ENCODE measurements around the gene LIPG. TPM values are rescaled to one million over a fixed set of nuclear protein-coding genes. Genes with fewer than 3 reads are reported as not detected.
A peak's percentile ranks its signal among the peaks of the same experiment; 100 is the strongest.
"Not testable (repeated sequence)": the region's sequence is repeated elsewhere in the genome, so short reads cannot be mapped to it uniquely, and the experiment has no call there.

Gene LIPG
- total RNA-seq, 1 donor from 2014 or later = 138 TPM

DNA sequence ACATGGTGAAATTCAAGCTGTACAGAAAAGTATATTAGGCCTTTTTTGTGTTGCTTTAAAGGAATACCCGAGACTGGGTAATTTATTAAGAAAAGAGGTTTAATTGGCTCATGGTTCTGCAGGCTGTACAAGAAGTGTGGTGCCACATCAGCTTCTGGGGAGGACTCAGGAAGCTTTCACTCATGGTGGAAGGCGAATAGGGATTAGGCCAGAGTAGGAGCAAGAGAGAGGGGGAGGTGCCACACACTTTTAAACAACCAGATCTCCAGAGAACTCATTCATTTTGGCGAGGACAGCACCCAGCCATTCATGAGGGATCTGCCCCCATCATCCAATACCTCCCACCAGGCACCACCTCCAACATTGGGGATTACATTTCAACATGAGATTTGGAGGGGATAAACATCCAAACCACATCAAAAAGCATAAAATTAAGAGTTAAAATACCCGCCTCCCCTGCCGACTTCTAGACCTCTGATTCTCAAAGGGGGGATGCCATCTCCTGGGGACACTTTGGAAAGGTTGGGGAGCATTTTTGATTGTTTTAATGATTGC is 15.1 kb upstream of the LIPG start:
- no peak for DNase-seq (ENCODE audit: low spot score)

DNA sequence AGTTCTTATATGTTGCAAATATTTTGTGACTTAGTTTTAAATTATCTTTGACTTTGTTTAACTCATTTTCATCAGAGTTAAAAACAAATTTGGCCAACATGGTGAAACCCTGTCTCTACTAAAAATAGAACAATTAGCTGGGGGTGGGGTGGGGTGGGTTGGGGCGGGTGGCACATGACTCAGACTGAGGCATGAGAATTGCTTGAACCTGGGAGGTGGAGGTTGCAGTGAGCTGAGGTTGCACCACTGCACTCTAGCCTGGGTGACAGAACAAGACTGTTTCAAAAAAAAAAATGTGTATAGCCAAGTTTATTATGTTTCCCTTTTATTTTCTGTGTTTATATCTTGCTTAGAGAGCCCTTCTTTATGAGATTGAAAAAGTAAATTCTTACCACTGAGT is 14.2 kb upstream of the LIPG start:
- no peak for DNase-seq (ENCODE audit: low spot score)

DNA sequence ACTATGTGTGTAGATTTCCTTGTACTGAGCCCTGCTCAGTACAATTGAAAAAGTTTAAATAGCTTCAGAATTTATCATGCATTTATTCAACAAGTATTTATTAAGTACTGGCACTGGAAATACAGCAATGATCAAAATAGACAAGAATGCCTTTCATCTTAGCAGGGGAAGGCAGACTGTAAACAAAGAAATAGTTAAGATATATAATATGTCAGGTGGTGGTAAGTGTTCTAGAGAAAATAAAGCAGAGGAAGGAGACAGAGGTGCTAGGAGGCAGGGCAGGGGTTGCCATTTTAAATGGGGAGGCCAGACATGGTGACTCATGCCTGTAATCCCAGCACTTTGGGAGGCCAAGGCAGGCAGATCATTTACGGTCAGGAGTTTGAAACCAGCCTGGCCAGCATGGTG is 13.6 kb upstream of the LIPG start:
- no peak for DNase-seq (ENCODE audit: low spot score)

DNA sequence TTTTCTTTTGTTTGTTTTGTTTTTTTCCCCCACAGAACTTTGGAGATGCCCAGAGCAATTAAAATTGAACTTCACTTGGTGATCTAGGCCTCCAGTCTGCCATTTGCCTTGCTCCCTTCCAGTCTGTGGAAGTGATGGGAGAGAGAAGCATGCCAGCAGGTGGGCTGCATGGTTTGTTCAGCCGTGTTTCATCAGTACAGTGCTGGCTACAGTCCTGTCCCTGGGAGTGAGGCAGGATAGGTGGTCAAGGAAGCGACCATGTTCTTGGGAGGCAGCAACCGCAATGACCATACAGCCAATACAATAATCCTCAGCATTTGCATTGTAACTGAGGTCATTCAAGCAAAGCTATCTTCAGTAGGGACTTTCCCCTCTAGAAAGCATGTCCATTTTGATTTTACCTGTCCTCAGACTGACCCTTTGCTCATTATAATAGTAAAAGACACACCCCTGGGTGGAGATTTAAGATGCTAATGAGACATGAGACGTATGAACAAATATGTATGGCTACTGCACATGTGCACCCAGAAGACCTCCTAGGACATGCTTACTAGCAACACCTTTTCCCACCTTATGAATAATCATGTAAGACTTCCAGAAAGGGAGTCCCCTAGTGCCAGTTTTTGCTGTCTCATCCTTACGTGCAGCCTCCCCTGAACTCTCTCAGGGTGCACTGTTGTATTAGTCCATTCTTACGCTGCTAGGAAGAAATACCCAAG is 11.1 kb upstream of the LIPG start:
- DNase-seq (ENCODE audit: low spot score) = no peak

DNA sequence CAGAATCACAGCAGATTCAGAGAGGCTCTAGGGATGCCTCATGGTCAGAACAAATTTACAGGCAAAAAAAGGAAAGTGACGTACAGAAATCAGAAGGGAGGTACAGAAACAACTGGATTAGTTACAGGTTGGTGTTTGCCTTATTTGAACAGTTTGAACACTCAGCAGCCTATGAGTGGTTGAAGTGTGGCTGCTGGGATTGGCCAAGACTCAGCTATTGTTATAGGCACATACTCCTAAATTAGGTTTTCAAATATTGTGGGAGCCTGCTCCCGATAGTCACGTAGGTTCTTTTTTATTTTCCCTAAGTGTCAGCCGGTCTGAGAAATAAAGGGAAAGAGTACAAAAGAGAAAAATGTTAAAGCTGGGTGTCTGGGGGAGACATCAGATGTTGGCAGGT is 8.9 kb upstream of the LIPG start:
- no peak for DNase-seq (ENCODE audit: low spot score)

DNA sequence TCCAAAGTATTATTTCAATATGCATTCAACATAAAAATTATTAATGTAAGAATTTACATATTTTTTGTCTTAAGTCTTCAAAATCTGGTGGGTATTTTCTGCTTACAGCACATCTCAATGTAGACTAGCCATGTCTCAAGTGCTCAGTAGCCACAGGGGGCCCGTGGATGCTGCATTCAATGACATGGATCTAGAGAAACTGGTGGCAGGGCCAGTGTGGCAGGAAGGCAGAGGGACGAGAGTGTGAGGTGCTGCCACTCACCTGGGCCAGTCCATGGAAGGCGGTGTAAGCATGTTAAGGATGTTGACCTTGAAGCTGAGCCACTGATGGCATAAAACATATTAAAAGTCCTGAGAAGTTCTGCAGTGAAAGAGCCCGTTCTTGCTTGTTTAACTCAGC is 6.2 kb upstream of the LIPG start:
- no peak for DNase-seq (ENCODE audit: low spot score)

DNA sequence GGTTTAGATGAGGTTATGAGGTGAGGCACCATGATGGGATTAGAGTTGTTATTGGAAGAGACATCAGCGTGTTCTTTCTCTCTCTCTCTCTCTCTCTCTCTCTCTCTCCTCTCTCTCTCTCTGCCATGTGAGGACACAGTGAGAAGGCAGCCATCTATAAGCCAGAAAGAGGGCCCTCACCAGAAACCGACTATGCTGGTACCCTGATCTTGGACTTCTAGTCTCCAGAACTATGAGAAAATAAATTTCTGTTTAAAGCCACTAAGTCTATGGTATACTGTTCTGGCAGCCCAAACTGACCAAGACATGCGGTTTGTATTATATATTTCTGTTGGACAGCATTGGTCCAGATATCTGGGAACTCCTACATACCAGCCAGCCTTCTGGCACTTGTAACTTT is 3.5 kb upstream of the LIPG start:
- no peak for DNase-seq (ENCODE audit: low spot score)

DNA sequence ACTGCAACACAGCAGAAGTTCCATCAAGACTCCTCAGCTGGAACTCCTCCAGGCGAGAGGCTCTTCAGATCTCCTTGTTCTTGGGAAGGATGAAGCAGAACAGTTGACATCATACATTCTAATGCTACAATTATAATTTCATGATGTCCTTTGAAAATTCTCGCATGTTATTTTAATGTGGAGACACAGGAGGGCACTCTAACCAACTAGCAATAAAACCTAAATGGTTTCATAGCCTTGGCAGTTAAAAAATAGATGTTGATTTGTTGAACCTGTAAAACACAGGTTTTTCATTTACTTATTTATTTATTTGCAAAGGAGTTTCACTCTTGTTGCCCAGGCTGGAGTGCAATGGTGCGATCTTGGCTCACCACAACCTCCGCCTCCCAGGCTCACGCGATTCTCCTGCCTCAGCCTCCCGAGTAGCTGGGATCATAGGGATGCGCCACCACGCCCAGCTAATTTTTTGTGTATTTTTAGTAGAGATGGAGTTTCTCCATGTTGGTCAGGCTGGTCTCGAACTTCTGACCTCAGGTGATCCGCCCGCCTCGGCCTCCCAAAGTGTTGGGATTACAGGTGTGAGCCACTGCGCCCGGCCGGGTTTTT is 2.4 kb upstream of the LIPG start:
- not testable (repeated sequence) for DNase-seq (ENCODE audit: low spot score)

DNA sequence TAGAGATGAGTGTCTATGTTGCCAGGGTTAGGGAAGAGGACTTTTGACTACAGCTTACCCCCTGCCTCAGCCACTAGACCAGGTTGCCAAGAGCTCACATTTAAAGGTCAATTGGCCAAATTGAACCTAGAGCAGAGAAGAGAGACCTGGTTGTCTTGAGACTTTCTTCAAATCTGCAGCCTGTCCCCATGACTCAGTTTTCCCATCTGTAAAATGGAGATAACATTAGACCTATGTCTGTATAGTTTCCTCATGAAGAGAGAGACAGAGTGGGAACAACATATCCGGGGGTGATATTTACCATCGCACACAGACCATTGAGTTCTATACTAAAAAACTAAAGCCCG is 1.6 kb upstream of the LIPG start:
- DNase-seq (ENCODE audit: low spot score) = no peak

DNA sequence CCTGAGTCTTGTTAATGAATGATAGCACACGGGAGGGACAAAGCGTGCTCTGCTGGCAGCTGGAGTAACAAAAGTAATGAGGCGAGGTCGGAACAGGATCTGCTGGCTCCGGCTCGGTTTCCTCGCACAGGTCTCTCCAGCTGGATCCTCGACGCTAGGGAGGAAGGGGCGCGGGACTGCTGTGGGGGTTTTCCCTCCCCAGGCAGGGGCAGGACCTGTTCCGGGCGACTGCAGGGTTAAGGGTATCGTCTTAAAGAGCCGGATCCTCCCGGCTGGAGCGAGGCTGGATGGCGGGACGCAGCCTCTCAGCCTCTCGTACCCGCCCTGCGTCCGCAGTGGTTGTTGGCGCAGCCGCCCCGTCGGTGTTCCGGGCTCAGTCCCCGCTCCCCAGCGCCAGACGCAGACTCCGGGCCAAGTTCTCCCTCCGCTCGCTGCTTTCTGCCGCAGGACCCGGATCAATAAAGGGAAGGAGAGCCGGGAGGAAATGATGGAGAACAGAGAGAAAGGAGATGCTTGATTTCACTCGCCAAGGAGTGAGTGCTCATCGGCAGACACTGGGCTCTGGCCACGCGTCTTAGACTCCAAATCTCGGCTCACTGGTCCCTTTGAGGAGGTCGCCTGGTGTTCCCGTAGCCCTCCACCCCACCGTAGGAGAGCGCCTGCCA is 1.1 kb upstream of the LIPG start:
- peak; percentile 39 for DNase-seq (ENCODE audit: low spot score)

DNA sequence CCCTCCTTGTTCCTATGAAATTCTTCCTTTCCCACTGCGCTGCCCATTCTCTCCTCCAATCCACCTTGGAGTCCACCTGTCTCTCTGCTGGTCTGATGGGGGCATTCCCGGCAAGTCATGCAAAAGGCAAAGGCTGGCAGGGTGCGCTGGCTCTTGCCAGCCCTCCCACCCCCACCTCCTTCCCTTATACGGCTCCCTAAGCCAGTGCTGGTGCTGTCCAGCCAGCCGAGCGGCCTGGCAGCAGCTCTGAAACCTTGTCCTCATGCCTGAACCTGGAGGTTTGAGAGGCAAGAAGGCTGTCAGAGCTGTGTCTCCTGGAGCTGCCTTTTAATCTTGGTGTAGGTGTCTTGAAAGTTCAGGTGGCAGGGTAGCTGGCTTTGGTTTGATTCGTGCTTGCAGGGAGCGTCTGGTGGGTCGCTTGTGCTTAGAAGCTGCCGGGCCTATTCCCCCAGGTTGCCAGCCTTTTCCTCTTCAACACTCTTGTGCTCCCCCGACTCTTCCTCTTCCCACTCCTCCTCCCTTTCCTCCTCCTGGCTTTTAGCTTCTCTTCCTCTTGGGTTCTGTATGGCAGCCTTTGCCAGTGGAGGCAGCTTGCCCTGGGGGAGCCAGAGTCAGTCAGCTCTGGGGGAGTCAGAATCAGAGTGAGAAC is 748 bp downstream of the LIPG start:
- no peak for DNase-seq (ENCODE audit: low spot score)

DNA sequence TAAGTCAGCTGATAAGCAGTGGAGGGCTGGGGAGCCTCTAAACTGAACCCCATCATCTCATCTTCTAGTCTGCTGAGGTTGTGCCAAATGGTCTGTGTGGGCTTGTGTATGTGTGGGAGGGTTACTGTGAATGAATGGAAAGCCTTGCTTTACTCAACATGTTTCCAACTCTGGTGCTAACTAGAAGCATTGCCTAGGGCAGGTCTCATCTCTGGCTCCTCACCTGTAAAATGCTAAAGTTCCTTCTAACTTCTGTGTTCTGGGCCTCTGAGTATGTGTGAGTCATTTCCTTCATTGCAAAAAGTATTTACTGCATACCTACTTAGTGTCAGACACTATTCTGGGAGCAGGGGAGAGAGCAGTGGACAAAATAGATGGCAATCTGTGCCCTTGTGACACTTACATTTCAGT is 1.3 kb downstream of the LIPG start:
- no peak for DNase-seq (ENCODE audit: low spot score)

DNA sequence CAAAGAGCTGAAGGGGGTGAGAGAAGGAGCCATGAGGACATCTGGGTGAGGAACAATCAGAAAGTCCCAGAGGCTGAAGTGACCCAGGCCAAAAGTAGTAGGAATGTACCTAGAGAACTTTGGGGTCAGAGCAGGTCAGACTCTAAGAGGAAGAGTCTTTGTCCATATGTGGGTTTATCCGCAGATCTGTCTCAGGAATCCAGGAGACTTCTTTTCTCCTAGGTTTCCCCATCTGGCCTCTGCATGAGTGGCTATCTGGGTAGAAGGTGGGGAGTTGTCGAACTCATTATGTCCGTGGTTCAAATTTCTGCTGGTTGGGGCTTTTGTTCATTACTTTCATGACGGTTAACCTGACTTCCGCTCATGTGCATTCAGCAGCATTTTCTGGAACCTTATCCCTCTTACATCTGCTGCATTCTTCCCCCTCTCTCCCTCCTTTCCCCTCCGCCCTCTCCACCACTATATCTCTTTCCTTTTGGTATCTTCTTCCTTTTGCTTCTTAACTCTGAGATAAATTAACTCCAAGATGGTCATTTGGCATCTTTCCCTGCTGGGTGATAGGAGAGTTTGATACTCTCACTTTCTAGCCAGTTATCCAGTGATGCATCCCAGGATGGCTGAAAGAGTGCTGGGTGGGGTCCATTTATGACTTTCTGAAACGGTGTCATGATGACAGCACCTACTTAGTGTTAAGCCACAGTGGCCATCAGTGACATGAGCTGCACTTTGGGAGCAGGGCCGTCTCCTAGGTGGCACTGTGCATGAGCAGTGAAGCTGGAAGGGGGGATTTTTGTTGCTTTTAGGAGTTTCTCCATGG is 2.1 kb downstream of the LIPG start:
- DNase-seq (ENCODE audit: low spot score) = no peak

DNA sequence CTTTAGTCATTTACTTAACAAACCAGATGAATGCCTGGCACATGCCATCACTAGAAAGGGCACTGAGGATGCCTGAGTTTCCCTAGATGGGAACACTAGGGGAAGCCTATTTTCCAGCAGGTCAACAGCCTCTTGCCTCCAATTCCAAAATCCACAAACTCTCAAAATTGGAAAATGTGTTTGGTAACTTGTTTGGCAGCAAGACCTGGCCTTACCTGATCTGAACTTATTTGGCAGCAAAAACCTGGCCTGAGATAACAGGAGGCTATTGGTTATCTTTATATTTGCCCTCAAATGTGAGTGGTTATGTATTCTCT is 2.6 kb downstream of the LIPG start:
- DNase-seq (ENCODE audit: low spot score) = no peak

DNA sequence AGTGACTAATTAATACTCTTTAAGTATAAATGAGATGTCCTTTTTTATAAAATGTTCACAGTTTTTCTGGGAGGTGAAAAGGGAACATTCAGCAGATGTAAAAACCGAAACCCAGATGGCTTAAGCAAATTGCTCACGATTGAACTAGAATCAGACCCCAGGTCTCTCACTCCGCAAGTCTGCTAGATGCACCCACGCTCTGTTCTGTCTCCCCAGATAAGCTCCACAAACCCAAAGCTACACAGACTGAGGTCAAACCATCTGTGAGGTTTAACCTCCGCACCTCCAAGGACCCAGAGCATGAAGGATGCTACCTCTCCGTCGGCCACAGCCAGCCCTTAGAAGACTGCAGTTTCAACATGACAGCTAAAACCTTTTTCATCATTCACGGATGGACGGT is 3.2 kb downstream of the LIPG start:
- no peak for DNase-seq (ENCODE audit: low spot score)

DNA sequence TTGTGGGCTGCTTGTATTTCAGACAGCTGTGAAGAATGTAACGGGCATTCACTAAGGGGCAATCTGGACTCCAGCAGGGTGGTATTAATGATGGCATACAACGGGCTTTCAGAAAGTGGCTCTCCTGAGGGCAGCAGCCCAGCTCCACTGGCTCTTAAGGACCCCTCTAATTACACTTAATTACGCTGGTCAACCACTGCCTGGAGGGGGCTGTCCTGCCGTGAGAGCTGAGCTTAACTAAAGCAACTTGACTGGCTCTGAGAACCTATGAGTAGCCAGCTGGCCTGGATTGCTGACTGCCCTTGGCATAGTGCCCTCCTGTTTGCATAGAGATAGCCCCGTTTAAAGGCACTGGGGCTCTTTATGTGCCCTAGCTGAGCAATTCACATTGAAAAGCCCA is 3.8 kb downstream of the LIPG start:
- DNase-seq (ENCODE audit: low spot score) = peak; percentile 46

DNA sequence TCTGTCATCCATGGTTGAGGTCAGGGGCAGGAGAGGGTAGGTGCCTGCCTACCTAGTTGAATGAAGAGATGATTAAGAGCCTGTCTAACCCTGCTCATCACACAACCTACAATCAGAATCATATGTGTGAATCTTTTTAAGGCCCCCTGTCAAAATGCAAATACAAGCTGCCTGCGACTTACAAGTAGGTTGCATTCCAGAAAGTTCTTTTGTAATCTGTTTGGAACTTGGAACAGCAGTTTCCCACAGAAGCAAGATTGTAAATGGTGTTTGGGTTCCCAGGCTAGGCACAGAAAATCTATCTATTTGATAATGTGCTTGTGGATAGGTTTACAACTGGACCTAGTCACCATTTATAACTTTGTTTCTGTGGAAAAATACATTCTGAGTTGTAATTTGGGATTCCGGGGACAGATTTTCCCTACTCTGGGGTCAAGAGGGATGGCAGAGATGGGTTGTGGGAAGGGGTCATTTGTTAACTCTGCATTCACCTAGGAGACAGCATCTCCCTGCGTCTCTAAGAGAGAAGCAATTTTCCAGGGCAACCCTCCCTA is 4.4 kb downstream of the LIPG start:
- DNase-seq (ENCODE audit: low spot score) = no peak

DNA sequence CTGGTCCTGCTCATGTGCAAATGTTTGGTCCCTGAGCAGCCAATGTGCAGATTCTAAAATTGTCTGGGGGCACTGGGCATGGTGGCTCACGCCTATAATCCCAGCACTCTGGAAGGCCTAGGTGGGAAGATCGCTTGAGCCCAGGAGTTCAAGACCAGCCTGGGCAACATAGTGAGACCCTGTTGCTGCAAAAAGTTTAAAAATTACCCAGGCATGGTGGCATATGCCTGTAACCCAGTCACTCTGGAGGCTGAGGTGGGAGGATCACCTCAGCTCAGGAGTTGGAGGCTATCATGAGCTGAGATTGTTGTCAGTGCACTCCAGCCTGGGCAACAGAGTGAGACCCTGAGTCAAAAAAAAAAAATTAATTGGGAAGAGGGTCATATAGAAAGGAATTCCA is 5.1 kb downstream of the LIPG start:
- no peak for DNase-seq (ENCODE audit: low spot score)

DNA sequence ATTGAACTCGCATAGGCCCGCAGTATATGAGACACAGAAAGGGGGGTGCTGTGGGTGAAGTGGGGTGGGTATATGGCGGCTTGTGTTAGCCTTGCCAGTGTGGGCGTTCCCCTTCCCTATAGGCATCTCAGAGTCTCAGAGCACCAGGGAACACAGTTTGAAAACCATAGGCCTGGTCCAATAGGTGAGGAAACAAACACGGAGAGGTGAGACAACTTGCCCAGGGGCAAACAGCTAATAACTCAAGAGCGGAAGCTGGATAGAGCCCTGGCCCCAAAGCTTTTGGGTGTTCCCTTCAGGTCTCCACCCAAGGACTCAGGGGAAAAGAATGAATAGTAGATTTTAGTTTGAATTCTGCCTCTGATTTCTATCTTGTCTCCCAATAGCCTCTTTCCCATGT is 7.9 kb downstream of the LIPG start:
- no peak for DNase-seq (ENCODE audit: low spot score)

DNA sequence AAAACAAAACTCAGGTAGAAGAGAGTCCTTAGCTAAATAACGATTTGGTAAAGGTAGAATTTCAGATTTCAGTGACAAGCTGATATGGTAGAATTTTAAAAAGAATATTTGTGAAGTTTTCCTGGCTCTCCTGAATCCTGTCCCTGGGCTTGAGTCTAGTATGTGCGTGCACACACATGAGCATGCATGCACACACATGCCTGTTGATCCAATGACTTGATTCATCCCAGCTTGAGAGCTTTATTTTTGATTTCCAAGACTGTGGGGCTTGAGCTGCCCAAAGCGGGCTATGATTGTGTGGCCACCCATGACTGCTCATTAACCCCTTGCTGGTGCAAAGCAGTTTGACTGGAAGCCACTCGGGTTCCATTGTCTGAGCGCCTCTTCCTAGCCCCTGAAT is 9.0 kb downstream of the LIPG start:
- DNase-seq (ENCODE audit: low spot score) = no peak

DNA sequence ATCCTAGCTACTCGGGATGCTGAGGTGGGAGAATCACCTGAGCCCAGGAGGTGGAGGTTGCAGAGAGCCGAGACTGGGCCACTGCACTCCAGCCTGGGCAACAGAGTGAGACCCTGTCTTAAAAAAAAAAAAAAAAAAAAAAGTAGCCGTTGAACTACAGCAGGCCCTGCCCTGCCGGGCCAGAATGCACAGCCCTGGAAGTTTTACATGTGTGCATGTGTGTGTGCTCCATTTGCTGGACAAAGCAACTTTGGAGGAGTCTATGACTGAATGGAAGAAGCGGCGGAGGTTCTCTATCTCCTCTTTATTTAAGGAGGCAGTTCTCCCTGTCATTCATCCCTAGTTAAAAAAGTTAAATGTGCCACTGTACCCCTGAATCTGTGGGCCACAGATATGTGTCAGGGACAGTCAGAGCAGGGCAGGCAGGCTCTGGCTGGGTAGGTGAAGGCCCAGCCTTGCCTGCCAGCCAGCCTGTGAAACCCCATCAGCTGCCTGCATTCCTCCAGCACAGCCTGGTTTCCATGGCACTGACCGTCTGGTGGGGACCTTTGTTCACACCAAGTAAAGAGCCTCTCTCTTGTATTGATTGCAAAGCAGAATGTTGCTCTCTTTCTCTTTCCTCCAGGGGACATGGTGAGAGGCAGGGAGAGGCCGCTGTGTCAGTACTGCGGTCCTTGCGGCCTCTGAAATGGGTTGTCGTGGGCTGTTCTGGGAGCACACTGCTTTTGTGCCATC is 10.9 kb downstream of the LIPG start:
- peak; percentile 80 for DNase-seq (ENCODE audit: low spot score)

All from mucosa of gallbladder (tissue), 1 donor.